ENCODE results near the gene VPS13D.

DNA sequence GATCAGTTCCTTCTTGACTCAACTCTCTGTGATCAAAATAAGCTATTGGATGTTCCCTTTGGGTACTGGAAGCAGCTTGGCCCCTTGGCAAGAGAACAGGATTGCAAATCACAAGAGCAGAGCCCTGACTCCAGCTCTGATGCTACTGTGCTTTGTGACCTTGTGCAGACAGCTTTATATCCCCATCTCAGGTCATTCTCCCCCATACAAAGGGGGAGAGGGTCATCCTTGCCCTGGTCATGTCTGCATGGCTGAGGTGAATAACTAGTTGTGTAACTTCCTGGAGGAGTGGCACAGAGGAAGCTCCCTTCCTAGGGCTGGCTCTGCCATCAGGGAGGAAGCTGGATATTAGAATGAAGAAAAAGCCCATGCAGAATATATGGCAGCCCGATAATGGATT lies 245.3 kb downstream of the VPS13D start:
- no peak for TF ChIP-seq EZH2 (IDR thresholded peaks at IDR 0.05; ENCODE audit: borderline replicate concordance, low read length)
- TF ChIP-seq, protein P1, sequence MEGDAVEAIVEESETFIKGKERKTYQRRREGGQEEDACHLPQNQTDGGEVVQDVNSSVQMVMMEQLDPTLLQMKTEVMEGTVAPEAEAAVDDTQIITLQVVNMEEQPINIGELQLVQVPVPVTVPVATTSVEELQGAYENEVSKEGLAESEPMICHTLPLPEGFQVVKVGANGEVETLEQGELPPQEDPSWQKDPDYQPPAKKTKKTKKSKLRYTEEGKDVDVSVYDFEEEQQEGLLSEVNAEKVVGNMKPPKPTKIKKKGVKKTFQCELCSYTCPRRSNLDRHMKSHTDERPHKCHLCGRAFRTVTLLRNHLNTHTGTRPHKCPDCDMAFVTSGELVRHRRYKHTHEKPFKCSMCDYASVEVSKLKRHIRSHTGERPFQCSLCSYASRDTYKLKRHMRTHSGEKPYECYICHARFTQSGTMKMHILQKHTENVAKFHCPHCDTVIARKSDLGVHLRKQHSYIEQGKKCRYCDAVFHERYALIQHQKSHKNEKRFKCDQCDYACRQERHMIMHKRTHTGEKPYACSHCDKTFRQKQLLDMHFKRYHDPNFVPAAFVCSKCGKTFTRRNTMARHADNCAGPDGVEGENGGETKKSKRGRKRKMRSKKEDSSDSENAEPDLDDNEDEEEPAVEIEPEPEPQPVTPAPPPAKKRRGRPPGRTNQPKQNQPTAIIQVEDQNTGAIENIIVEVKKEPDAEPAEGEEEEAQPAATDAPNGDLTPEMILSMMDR (conservative IDR thresholded peaks at IDR 0.05 in 1 of 2, IDR thresholded peaks at IDR 0.05 in 1 of 2; ENCODE audit: extremely low read depth in 1 of 2, insufficient read depth in 1 of 2, low read depth in 1 of 2, low read length in 2 of 2) = no peak

Data from mammary epithelial cell (primary cell).